HepG2 (cell line): ENCODE results near the gene ARHGAP31. TPM values are rescaled to one million over a fixed set of nuclear protein-coding genes. Genes with fewer than 3 reads are reported as not detected.
A peak's percentile ranks its signal among the peaks of the same experiment; 100 is the strongest.

Source experiments
- ARID2 ChIP-seq: sonication (generic); formaldehyde crosslinking; IDR thresholded peaks from 2 replicates; pipeline ENCODE4 v1.8.1; 2022; ENCODE audit warnings: mild to moderate bottlenecking, missing genetic modification reagents, borderline replicate concordance
- EP300 ChIP-seq, 3 experiments: sonication (generic) in 1 of 3; formaldehyde crosslinking in 1 of 3; IDR thresholded peaks; 2 replicates each; pipeline versions ENCODE4 v1.5.1 to v1.6.1; 2011 to 2020; ENCODE audit warnings: low read depth in 2 of 3, low read length in 2 of 3, borderline replicate concordance in 1 of 3, improper control_type of control experiment in 1 of 3, mild to moderate bottlenecking in 1 of 3, missing genetic modification reagents in 1 of 3, moderate library complexity in 1 of 3
- KLF9 ChIP-seq: IDR thresholded peaks from 2 replicates; pipeline ENCODE4 v1.6.1; 2016; ENCODE audit warnings: low read depth
- NCOA1 ChIP-seq: sonication (generic); formaldehyde crosslinking; IDR thresholded peaks from 2 replicates; pipeline ENCODE4 v1.9.0; 2021; ENCODE audit warnings: missing genetic modification reagents
- PAX8 ChIP-seq: sonication (generic); formaldehyde crosslinking; IDR thresholded peaks from 2 replicates; pipeline ENCODE4 v1.8.0; 2022; ENCODE audit warnings: mild to moderate bottlenecking, missing genetic modification reagents, borderline replicate concordance
- POLR2G ChIP-seq: fragments of 200-400 bp; formaldehyde crosslinking; IDR thresholded peaks from 2 replicates; pipeline ENCODE4 v1.6.1; 2018; ENCODE audit warnings: mild to moderate bottlenecking, low read depth, low read length, moderate library complexity
- ZNF205 ChIP-seq: IDR thresholded peaks from 2 replicates; pipeline ENCODE4 v1.6.1; 2018; ENCODE audit warnings: missing biosample characterization, missing genetic modification reagents
- ZNF318 ChIP-seq: sonication (generic); formaldehyde crosslinking; IDR thresholded peaks from 2 replicates; pipeline ENCODE4 v1.4.0; 2020; ENCODE audit warnings: mild to moderate bottlenecking, missing genetic modification reagents
- ZNF562 ChIP-seq: sonication (generic); formaldehyde crosslinking; IDR thresholded peaks from 2 replicates; pipeline ENCODE4 v1.8.0; 2022; ENCODE audit warnings: missing genetic modification reagents, borderline replicate concordance
- polyA plus RNA-seq, 8 experiments: library from polyadenylated mRNA; depleted of rRNA in 3 of 8; stranded (reverse) in 7 of 8; unstranded in 1 of 8; fragments of >200 nt; fragmentation: Illumina TruSeq in 4 of 8; extraction: Trizol in 4 of 8; gene quantifications; 2 replicates each; pipeline versions ENCODE4 v1.2.1 to v1.2.3, GENCODE V29; 2011 to 2016; ENCODE audit warnings: low read depth in 4 of 8, missing spikeins in 1 of 8, mixed read lengths in 1 of 8; ENCODE audit not compliant: insufficient read depth in 1 of 8
- total RNA-seq, 5 experiments: library from RNA; depleted of rRNA; stranded (reverse); fragments of >200 nt; fragmentation: Illumina TruSeq; extraction: Trizol; gene quantifications; 2 replicates each; pipeline ENCODE4 v1.2.3, GENCODE V29; 2016; ENCODE audit warnings: low read depth in 1 of 5
- TF ChIP-seq, protein P1 (sequence below): sonication (generic); formaldehyde crosslinking; IDR thresholded peaks from 2 replicates; pipeline ENCODE4 v1.4.0; 2020; ENCODE audit warnings: missing genetic modification reagents, borderline replicate concordance
- TF ChIP-seq, protein P2 (sequence below): sonication (generic); formaldehyde crosslinking; IDR thresholded peaks from 2 replicates; pipeline ENCODE4 v1.4.0; 2020; ENCODE audit warnings: missing genetic modification reagents
- TF ChIP-seq, protein P3 (sequence below): sonication (generic); formaldehyde crosslinking; IDR thresholded peaks from 2 replicates; pipeline ENCODE4 v1.4.0; 2020; ENCODE audit warnings: mild to moderate bottlenecking, missing genetic modification reagents

Gene ARHGAP31
- total and polyA plus RNA-seq, 2 of the 13 experiments (the other 11 are each of a cell fraction or from before 2014, with no cell fraction given): not detected

DNA sequence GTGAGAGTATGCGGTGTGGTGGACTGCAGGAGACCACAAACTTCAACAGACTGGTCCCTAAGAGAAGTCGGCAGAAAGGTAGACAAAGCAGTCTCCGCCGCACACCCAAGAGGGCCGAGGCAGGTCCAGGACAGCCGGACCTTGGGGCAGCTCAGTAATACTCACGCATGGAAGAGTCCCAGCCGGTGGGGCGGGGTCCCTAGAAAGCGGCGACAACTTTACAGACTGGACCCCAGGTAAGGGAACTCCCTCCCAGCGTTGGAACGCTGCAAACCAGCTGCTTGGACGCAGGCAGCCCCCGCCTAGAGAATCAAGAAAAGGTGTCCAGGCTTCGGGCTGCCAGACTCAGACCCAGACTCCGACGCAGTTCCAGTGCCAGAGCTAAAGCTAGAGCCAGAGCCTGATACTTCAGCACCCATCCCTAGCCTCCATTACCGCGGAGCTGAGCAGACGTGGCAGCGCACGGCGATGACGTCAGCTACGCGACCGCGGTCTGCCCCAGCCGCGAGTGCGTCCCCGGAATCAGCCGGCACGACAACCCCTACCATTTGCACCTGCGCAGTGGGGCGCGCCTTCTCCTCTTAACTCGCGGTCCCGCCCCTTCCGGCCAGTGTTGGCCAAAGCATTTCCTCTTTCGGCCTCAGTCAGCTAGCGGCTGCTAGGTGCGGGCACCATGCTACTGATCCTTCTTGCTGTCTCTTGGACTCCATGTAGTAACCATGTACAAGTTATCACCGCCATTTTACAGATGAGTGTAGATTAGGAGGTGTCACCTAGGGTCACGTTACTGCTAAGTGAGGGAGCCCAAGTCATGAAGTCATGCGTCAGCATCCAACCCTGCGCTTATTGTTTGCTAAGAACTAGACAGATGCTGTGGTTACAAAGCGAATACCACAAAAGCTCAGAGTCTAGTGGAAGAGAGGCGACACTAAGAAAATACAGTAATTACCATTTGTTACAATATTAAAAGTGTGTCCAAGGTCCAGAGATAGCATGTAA is 169.3 kb downstream of the ARHGAP31 start, which contains the start of gene TMEM39A (continued):
- peak; percentile 33; the same call in 1 of the 2 replicates for TF ChIP-seq ZNF318 (CRISPR knock-in tag)
- TF ChIP-seq, protein P1, sequence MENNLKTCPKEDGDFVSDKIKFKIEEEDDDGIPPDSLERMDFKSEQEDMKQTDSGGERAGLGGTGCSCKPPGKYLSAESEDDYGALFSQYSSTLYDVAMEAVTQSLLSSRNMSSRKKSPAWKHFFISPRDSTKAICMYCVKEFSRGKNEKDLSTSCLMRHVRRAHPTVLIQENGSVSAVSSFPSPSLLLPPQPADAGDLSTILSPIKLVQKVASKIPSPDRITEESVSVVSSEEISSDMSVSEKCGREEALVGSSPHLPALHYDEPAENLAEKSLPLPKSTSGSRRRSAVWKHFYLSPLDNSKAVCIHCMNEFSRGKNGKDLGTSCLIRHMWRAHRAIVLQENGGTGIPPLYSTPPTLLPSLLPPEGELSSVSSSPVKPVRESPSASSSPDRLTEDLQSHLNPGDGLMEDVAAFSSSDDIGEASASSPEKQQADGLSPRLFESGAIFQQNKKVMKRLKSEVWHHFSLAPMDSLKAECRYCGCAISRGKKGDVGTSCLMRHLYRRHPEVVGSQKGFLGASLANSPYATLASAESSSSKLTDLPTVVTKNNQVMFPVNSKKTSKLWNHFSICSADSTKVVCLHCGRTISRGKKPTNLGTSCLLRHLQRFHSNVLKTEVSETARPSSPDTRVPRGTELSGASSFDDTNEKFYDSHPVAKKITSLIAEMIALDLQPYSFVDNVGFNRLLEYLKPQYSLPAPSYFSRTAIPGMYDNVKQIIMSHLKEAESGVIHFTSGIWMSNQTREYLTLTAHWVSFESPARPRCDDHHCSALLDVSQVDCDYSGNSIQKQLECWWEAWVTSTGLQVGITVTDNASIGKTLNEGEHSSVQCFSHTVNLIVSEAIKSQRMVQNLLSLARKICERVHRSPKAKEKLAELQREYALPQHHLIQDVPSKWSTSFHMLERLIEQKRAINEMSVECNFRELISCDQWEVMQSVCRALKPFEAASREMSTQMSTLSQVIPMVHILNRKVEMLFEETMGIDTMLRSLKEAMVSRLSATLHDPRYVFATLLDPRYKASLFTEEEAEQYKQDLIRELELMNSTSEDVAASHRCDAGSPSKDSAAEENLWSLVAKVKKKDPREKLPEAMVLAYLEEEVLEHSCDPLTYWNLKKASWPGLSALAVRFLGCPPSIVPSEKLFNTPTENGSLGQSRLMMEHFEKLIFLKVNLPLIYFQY (CRISPR knock-in tag): peak; percentile 13; the same call in 1 of the 2 replicates
- TF ChIP-seq ARID2: no peak
- TF ChIP-seq PAX8: no peak
- TF ChIP-seq ZNF205 (CRISPR knock-in tag): peak; percentile 80
- TF ChIP-seq NCOA1 (CRISPR knock-in tag): no peak
- TF ChIP-seq, protein P2, sequence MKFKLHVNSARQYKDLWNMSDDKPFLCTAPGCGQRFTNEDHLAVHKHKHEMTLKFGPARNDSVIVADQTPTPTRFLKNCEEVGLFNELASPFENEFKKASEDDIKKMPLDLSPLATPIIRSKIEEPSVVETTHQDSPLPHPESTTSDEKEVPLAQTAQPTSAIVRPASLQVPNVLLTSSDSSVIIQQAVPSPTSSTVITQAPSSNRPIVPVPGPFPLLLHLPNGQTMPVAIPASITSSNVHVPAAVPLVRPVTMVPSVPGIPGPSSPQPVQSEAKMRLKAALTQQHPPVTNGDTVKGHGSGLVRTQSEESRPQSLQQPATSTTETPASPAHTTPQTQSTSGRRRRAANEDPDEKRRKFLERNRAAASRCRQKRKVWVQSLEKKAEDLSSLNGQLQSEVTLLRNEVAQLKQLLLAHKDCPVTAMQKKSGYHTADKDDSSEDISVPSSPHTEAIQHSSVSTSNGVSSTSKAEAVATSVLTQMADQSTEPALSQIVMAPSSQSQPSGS: peak; percentile 97
- no peak for TF ChIP-seq ZNF562
- TF ChIP-seq, protein P3, sequence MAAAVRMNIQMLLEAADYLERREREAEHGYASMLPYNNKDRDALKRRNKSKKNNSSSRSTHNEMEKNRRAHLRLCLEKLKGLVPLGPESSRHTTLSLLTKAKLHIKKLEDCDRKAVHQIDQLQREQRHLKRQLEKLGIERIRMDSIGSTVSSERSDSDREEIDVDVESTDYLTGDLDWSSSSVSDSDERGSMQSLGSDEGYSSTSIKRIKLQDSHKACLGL (CRISPR knock-in tag): peak; percentile 88
- TF ChIP-seq EP300 (IDR thresholded peaks at IDR 0.05; ENCODE audit: low read depth in 2 of 2, low read length in 2 of 2): no peak
- peak; percentile 34; the same call in 1 of the 2 replicates for TF ChIP-seq EP300 (CRISPR knock-in tag; IDR thresholded peaks at IDR 0.05; ENCODE audit: borderline replicate concordance)
- TF ChIP-seq POLR2G: peak; percentile 99
- TF ChIP-seq KLF9 (CRISPR knock-in tag): peak; percentile 96
